ENCODE measurements around the gene ACBD4.
A peak's percentile ranks its signal among the peaks of the same experiment; 100 is the strongest.

ACBD4 gene

DNA sequence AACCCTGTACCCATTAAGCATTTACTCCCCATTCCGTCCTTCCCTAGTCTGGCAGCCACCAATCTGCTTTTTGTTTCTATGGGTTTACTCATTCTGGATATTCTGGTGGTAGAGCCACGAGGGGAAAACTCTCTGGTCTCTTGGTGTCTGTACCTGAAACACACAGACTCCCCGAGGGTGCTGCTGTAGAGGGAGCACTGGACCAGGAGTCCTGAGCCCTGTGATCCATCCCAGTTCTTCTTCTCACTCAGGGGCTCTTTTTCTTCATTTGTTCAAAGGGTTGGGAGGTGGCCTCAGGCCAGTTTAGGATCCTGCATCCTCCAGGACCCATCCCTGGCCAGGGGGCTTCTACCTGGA lies 40.2 kb downstream of the ACBD4 start:
- H3K27ac ChIP-seq = peak overlapping the region; percentile 61
- H3K4me3 ChIP-seq (ENCODE audit: low read depth, low read length) = no peak overlapping the region

DNA sequence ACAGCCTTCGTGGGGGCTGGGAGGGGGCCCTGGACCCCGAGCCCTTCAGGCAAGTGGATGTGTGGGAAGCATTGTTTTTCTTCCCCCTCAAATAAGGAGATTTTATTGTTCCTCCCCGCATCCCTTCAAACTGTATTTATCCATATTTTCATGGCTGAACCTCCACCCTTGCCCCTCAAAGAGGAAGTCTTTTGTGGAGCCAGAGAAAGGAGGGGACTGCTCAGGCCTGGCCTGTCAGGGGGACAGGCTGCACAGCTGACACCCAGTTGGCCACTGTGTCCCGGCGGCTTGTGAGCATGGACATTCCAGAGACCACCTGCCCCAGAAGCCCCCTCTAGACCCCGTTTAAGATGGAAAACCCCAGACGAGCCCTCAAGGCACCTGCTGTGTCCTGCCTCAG lies 42.1 kb downstream of the ACBD4 start:
- TF ChIP-seq, protein P1, sequence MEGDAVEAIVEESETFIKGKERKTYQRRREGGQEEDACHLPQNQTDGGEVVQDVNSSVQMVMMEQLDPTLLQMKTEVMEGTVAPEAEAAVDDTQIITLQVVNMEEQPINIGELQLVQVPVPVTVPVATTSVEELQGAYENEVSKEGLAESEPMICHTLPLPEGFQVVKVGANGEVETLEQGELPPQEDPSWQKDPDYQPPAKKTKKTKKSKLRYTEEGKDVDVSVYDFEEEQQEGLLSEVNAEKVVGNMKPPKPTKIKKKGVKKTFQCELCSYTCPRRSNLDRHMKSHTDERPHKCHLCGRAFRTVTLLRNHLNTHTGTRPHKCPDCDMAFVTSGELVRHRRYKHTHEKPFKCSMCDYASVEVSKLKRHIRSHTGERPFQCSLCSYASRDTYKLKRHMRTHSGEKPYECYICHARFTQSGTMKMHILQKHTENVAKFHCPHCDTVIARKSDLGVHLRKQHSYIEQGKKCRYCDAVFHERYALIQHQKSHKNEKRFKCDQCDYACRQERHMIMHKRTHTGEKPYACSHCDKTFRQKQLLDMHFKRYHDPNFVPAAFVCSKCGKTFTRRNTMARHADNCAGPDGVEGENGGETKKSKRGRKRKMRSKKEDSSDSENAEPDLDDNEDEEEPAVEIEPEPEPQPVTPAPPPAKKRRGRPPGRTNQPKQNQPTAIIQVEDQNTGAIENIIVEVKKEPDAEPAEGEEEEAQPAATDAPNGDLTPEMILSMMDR (IDR thresholded peaks at IDR 0.05; ENCODE audit: low read depth, low read length) = no peak
- Histone ChIP-seq H3K36me3 (no peaks in the 10 kb centered on the region), H3K9me3 (ENCODE audit: severe bottlenecking) (no peaks in the 10 kb centered on the region), H3K27ac (peak overlapping the region; percentile 9; the same call in 1 of the 2 replicates), H3K27me3 (ENCODE audit: insufficient read depth, low read depth, severe bottlenecking) (no peaks in the 10 kb centered on the region), H3K4me3 (ENCODE audit: low read depth, low read length) (no peak overlapping the region)
- DNase-seq = no peak

More for the DNA sequence above, 40.2 kb downstream of the ACBD4 start:
- H3K36me3 ChIP-seq = peaks cover 3% of the 10 kb centered on the region; the same call in 1 of the 2 replicates
- H3K9me3 ChIP-seq (ENCODE audit: severe bottlenecking) = no peaks in the 10 kb centered on the region
- no peak for DNase-seq
- TF ChIP-seq, protein P1 (IDR thresholded peaks at IDR 0.05; ENCODE audit: low read depth, low read length) = no peak
- H3K27me3 ChIP-seq (ENCODE audit: insufficient read depth, low read depth, severe bottlenecking) = no peaks in the 10 kb centered on the region

DNA sequence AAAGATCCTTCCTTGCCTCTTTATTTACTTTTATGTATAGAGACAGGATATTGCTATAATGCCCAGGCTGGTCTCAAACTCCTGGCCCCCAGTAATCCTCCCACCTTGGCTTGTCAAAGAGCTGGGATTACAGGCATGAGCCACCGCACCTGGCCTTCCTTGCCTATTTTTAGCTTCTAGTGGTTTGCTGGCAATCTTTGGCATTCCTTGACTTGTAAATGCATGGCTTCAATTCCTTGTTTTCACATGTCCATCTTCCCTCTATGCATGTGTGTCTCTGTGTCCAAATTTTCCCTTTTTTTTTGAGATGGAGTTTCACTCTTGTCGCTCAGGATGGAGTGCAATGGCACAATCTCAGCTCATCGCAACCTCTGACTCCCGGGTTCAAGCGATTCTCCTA lies 48.7 kb downstream of the ACBD4 start:
- peak; percentile 30 for DNase-seq
- TF ChIP-seq, protein P1 (IDR thresholded peaks at IDR 0.05; ENCODE audit: low read depth, low read length) = no peak
- H3K27ac ChIP-seq = no peak overlapping the region

DNA sequence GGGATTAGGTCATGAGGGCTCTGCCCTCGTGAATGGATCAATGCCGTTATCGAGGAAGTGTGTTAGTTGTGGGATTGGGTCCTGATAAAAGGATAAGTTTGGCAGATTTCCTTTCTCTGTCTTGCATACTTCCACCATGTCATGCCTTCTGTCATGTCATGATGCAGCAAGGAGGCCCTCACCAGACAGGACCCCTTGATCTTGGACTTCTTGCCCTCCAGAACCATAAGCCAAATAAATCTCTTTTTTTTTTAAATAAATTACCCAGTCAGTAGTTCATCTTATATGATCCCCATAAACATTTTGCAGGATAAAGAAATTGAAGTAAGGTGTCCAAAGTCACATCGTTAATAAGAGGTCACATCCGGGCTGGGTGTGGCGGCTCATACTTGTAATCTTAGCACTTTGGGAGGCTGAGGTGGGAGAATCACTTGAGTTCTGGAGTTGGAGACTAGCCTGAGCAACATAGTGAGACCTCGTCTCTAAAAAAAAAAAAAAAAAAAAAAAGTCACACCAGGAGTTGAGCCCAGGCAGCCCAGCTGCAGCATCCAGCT lies 51.4 kb downstream of the ACBD4 start:
- Histone ChIP-seq H3K36me3 (no peaks in the 10 kb centered on the region), H3K9me3 (ENCODE audit: severe bottlenecking) (no peaks in the 10 kb centered on the region), H3K4me3 (ENCODE audit: low read depth, low read length) (no peak overlapping the region), H3K27me3 (ENCODE audit: insufficient read depth, low read depth, severe bottlenecking) (no peaks in the 10 kb centered on the region), H3K27ac (no peak overlapping the region)
- DNase-seq = no peak
- TF ChIP-seq, protein P1 (IDR thresholded peaks at IDR 0.05; ENCODE audit: low read depth, low read length) = no peak

More for the DNA sequence above, 48.7 kb downstream of the ACBD4 start:
- Histone ChIP-seq H3K9me3 (ENCODE audit: severe bottlenecking) (no peaks in the 10 kb centered on the region), H3K36me3 (no peaks in the 10 kb centered on the region), H3K4me3 (ENCODE audit: low read depth, low read length) (no peak overlapping the region), H3K27me3 (ENCODE audit: insufficient read depth, low read depth, severe bottlenecking) (no peaks in the 10 kb centered on the region)

DNA sequence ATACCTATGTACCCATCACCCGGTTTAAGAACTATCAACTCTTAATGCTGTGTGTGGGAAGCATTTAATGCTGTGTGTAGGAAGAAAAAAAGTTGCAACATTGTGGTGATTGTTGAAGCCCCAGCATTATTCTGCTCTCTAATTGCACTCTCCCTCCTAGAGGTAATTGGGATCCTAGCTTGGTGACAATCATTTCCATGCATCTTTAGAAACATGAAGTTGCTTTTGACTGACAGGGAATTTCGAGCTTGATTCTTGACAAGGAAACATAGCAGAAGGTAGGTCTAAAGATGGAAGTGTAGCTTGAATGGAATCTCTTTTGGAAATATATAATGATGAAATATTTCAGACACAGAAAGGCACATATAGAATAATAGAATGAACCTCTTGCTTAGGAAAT lies 53.5 kb downstream of the ACBD4 start:
- no peak overlapping the region for H3K4me3 ChIP-seq (ENCODE audit: low read depth, low read length)
- H3K27ac ChIP-seq = no peak overlapping the region
- TF ChIP-seq, protein P1 (IDR thresholded peaks at IDR 0.05; ENCODE audit: low read depth, low read length) = no peak
- DNase-seq = no peak
- no peaks in the 10 kb centered on the region for H3K27me3 ChIP-seq (ENCODE audit: insufficient read depth, low read depth, severe bottlenecking)
- no peaks in the 10 kb centered on the region for H3K36me3 ChIP-seq
- no peaks in the 10 kb centered on the region for H3K9me3 ChIP-seq (ENCODE audit: severe bottlenecking)

All from WERI-Rb-1 (cell line).